ENCODE data around the gene SNAP23.
A peak's percentile ranks its signal among the peaks of the same experiment; 100 is the strongest.
"Not testable (repeated sequence)": the region's sequence is repeated elsewhere in the genome, so short reads cannot be mapped to it uniquely, and the experiment has no call there.

The SNAP23 gene

GRCh38 chr15:42548249-42549031 is 53.0 kb downstream of the SNAP23 start, which contains the start of the genes HAUS2 and LRRC57:
Gene HAUS2, plus strand, starts transcription at chr15:42548838. Its CDS starts 35 bp downstream, at chr15:42548873.
Gene LRRC57, minus strand, starts transcription at chr15:42548793. Its CDS starts 359 bp downstream, at chr15:42548434.
- peak within 1 kb of the TSS; percentile 76 for H3K27ac ChIP-seq
- no peak for TF ChIP-seq CTCF (conservative IDR thresholded peaks at IDR 0.05)

- peak overlapping the region; percentile 76 for H3K27ac ChIP-seq
- no peak for TF ChIP-seq CTCF (conservative IDR thresholded peaks at IDR 0.05)
These were observed 53.6 kb downstream of the SNAP23 start for GRCh38 chr15:42549032-42549491.

- peak overlapping the region; percentile 76; the same call in 1 of the 2 replicates for H3K27ac ChIP-seq
- no peak for TF ChIP-seq CTCF (conservative IDR thresholded peaks at IDR 0.05)
These were observed 54.4 kb downstream of the SNAP23 start for GRCh38 chr15:42549741-42550392.

GRCh38 chr15:42553554-42553953 is 58.1 kb downstream of the SNAP23 start:
- no peak overlapping the region for H3K27ac ChIP-seq

GRCh38 chr15:42556550-42557207 is 61.2 kb downstream of the SNAP23 start:
- H3K27ac ChIP-seq = not testable (repeated sequence)

More at GRCh38 chr15:42553554-42553953, 58.1 kb downstream of the SNAP23 start:
- TF ChIP-seq CTCF (conservative IDR thresholded peaks at IDR 0.05) = no peak

- no peak overlapping the region for H3K27ac ChIP-seq
- TF ChIP-seq CTCF (conservative IDR thresholded peaks at IDR 0.05) = no peak
These were observed 63.3 kb downstream of the SNAP23 start for GRCh38 chr15:42558739-42559138.

GRCh38 chr15:42575188-42576039 is 80.0 kb downstream of the SNAP23 start, which contains the start of gene STARD9:
Gene STARD9, plus strand, starts transcription at chr15:42575606. Its CDS starts 110 bp downstream, at chr15:42575716.
- H3K27ac ChIP-seq = peak within 1 kb of the TSS; percentile 29; the same call in 1 of the 2 replicates

More at GRCh38 chr15:42575188-42576039, 80.0 kb downstream of the SNAP23 start, which contains the start of gene STARD9:
- no peak for TF ChIP-seq CTCF (conservative IDR thresholded peaks at IDR 0.05)

Data from VCaP (cell line).